GM18508 (cell line): ENCODE results near the gene DCAF16.

Experiments used
- ATAC-seq: cut with Tn5 transposase; IDR thresholded peaks from one replicate; pipeline ENCODE4 v1.9.1; 2021; ENCODE audit warnings: moderate number of reproducible peaks; ENCODE audit not compliant: insufficient read depth, unreplicated experiment

The DCAF16 gene

DNA sequence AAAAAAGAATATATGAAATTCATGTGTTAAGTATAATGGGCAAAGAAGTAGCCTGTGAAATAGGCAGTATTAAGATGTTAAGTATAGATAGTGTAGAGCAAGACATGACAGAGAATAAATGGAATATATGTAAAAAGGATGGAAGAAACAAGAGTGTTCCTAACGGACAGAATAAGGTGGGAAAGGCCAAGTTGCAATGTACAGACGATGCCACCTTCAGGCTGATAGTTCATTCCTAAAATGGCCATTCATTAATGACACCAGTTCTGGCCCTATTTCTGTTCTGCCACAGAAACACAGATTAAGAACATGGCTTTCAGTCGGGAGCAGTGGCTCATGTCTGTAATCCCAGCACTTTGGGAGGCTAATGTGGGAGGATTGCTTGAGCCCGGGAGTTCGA, 24.7 kb downstream of the DCAF16 start:
- ATAC-seq, result no peak

DNA sequence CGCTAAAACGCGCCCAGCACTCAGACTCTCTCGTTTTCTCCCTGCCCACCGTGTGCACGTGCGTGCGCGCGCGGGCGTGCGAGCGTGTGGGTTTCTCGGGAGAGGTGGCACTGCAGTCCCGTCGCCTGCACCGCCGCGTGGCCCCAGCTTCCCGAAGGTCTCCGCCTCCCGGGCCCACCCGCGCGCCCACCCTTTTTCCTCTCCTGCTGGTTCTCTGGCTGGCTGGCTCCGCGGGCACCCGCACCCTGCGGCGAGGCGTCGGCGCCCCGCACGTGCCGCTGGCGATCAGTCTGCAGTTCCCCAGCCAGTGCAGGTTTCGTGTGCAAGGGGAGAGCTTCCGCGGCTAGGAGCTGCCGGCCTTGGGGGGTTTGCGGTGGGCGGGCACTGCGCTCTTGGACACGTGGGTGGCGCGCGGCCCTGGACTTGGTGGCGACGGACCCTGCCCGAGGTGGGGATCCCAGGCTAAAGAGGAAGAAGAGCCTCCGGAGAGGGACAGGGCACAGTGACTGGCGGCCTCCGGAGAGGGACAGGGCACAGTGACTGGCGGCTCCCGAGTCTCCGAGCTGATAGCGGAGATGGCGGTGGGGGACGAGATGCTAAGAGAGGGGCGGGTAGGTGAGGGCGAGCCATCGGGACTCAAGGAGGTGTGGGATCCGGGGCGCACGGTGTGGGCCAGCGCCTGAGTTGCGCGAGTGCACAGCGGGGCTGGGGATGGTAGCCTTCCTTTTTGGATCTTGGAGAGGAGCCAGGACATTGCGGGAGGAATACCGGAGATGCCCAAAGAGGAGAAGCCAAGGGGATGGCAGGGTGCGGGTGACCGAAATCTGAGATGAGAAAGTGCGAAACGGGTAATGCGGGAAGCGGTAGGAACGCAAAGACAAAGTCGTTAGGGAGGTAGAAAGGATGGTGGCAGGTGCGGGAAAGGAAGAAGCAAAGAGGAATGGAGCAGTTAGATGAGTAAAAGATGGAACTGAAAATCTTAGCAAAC, 29.0 kb downstream of the DCAF16 start, which contains the start of gene FAM184B:
TSS of gene FAM184B (minus strand) at position 322 of the 988 bp plus-strand sequence. CDS start 322 bp downstream, outside the sequence.
- ATAC-seq, result no peak

DNA sequence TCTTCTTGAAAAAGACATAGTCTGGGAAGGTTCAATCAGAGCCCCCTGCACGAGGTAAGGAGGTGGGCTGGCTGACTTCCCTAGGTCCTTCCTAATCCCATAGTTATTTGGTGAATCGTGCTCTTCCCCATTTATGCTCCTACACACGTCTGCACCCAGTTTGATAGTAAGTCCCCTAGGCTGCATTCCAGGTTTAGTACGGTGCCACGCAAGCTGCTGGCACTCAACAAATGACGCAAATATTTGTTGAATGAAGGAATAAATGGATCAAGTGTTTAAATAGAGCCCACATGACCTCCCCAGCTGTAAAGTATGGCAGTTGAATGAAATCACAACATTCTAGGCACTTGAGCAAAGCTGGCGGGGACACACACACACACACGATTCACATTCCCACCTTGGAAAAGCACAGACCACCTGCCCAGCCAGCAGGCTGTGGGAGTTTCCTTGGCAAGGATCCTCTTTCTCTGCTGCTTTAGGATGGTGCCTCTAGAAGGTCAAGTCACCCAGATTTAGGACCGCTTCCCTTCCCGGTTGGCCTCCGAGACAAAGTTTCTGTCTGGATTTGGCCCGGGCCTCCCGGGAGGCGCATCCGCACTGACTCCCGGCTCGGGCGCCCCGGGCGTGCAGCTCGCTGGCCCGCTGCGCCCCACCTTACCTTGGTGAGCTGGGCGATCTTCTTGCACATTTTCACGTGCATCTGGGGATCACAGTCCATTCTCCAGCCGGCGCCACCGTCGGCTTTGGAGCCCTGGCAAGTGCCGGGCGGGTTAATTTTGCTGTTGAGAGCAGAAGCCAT, 29.9 kb downstream of the DCAF16 start:
- no peak for ATAC-seq

DNA sequence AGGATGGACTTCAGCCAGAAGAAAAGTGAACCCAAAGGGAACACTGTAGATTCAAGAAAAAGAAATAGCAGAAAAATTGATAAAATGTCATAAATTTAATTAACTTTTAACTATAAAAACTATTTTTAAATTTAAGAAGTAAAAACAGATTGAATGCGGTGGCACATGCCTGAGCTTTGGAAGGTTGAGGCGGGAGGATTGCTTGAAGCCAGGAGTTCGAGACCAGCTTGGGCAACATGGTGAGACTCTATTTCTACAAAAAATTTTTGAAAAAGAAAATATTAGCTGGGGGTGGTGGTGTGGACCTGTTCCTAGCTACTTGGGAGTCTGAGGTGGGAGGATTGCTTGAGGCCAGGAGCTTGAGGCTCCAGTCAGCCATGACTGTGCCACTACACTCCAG, 32.1 kb downstream of the DCAF16 start:
- ATAC-seq, result no peak

DNA sequence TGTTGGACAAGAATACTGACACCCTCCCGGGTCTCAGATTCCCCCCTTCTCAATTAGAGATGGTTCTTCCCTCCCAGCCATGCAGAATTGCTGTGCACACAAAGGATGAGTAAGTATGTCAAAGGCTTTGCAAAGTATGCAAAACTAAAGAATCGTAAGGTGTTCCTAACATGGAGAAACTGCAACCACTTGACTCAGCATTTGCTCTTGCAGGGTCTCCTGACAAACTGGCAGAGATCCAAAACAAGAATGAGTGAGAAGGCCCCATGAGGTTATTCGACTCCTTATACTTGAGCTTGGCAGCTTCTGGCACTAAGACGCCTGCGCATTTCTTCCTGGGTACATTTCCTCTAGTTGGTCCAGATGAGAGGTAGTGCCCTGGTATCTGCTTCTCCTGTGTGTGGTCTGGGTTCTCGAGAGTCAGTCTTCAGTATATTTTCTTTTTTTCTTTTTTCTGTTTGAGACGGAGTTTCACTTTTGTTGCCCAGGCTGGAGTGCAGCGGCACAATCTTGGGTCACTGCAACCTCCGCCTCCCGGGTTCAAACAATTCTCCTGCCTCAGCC, 37.3 kb downstream of the DCAF16 start:
- ATAC-seq, result no peak

DNA sequence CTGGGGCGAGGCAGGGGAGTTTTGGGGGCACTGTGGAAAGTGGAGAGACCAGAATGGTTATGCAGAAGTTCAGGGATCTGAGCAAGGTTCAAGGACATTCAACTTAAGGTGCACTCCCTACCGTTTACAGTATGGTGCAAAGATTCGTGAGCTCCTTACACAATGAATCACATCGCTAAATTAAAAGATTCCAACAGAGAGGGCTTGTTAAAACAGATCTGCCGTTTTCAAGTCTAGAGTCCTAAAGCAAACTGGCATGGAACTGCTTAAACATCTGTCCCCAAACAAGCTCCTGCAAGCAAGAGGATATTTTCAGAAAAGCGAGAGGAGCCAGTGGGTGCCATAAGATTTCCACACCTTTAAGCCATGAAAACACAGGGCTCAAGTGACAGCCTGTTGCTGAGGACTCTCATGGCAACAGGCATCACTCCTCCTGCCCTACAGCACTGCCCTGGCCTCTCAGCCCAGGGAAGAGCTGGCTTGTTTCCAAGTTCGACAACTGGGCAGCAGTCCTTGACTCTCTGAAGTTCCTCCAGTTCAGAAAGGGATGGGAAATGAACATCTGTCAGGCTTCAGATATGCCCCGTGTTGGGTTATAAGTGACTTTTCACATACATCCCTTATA, 39.2 kb downstream of the DCAF16 start:
- no peak for ATAC-seq

DNA sequence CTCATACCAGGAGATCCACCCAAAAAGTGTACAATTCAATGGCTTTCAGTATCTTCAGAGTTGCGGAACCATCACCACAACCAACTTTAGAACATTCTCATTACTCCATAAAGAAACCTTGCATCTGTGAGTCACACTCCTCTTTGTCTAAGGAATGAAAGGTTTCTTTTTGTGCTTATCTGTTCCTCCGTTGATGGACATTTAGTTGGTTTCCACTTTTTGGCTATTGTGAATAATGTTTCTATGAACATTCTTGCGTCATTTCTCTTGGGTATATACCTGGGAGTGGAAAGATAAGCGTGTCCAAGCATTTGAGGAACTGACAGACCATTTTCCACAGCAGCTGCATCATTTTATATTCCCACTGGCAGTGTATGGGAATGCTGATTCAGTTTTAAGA, 39.7 kb downstream of the DCAF16 start:
- ATAC-seq, result no peak

DNA sequence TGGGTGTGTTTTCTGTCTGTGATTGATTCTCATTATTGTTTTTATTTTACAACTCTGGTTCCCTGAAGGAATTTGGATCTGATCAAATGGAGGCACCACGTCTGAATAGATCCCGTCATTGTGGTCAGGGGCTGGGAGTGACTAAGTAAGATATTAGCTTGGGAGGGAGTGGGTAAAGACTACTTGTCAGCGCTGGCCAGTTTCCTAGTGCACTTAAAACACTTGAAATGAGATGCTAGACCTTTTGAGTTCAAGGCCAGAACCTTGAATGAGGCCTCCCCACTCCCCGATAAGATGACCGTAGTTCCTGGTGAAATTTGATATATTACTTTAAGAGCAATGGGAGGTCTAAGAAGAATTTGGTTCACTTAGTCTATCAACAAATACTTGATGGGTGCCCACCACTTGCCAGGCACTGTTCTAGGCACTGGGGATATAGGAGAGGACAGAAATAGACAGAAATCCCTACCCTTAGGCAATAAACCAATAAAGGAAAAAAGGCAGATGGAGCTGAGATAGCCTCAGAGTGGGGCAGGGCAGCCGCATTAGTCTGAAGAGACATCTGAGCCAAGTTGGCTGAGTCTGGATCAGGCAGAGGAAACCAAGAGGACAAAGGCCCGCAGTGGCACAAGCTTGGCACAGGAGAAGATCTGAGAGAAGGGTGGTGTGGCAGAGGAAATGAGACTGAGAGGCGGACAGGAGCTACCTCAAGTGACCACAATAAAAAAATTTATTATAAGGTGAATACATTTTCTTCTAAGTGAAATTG, 41.0 kb downstream of the DCAF16 start:
- no peak for ATAC-seq

DNA sequence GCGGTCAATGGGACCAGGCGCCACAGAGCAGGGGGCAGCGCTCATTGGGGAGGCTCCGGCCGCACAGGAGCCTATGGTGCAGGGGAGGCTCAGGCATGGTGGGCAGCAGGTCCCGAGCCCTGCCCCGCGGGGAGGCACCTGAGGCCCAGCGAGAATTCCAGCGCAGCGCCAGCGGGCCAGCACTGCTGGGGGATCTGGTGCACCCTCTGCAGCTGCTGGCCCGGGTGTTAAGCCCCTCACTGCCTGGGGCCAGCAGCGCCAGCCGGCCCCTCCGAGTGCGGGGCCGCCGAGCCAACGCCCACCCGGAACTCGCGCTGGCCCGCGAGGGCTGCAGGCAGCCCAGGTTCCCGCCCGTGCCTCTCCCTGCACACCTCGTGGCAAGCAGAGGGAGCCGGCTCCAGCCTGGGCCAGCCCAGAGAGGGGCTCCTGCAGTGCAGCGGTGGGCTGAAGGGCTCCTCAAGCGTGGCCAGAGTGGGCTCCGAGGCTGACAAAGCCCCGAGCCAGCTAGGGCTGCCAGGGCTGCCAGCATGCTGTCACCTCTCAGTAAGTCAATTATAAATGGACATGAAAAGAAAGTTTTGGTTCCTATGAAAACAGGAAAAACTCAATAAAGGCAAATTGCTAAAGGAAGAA, 43.6 kb downstream of the DCAF16 start:
- no peak for ATAC-seq

DNA sequence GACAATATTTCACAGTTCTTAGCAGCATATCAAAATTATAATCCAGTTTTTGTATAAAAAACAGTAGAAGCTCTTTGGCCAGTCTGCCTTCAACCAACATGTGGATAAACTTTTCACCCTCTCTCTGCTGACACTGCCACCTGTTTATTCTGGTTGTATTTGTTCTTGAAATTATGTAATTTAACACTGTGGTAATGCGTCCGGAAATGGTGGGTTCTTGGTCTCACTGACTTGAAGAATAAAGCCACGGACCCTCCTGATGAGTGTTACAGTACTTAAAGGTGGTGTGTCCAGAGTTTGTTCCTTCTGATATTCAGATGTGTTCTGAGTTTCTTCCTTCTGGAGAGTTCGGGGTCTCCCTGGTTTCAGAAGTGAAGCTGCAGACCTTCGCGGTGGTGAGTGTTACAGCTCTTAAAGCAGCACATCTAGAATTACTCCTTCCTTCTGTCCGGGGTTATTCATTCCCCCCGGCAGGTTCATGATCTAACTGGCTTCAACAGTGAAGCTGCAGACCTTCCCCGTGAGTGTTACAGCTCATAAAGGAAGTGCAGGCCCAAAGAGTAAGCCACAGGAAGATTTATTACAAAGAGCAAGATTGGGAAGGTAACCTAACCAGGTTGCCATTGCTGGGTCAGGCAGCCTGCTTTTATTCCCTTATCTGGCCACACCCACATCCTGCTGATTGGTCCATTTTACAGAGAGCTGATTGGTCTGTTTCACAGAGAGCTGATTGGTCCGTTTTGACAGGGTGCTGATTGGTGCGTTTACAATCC, 44.9 kb downstream of the DCAF16 start:
- no peak for ATAC-seq

DNA sequence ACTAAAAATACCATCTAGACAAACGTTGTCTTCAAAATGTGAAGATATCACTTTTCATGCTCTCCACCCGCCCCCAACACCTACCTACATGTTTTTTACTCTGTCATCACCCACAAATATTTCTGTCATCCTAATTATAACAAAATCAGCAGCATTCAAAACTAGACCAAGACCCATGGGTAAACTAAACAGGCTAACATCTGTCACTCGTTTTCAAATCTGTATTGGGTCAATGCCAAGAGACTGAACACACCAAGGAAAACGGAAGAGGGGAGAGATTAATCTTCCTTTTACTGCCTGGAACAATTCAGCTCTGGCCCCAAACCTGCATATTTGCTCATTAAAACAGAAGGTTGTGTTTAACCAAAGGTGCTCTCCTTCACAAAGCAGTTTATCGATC, 46.6 kb downstream of the DCAF16 start:
- ATAC-seq, result no peak

DNA sequence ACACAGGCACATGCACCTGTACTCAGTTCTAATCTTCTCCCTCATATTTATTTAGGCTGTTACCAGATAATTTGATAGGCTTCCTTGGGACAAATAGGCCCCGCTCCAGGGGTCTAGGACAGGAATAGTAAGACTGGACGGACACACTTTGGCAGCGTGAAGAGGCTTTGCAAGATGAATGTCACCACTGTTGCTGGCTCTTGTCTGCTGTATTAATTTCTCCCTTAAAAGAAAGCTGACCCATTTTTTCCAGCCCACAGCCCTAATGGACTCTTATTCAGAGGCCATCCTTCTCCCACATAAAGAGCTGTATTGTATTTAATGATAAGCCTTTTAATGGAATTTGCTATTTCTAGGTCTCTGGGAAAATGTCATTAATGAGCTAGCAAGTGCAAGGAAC, 47.1 kb downstream of the DCAF16 start:
- no peak for ATAC-seq

DNA sequence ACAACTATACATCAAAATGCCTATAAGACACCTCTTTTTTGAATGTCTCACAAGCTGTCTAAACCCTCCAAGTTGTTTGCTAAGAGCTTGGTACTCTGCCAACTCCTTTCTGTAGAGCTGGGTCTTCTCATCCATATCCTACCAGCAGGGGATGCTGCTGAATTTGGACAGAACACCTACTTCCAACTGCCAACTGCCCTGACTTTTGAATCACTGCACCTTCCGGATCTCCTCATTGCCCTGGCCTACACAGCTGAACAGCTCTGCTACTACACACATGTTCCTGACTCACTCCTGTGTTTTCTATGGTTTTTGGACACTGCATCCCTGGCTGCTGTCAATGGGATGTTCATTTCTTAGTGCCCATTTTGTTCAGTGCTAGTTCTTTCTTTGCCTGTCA, 47.8 kb downstream of the DCAF16 start:
- ATAC-seq, result no peak

DNA sequence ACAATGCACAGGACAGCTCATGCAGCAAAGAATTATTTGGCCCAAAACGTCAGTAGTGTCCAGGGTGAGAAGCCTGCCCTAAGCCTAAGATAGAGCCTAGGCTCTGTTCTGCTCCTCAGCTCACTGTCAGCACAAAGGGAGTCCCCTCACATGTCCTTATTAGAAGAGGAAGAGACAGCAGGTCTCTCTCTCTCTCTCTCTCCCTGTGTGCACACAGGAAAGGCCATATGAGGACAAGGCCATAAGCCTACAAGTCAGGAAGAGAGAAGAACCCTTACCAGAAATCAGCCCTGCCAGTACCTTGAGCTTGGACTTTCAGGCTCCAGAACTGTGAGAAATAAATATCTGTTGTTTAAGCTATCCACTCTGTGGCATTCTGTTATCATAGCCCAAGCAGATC, 49.5 kb downstream of the DCAF16 start:
- no peak for ATAC-seq

DNA sequence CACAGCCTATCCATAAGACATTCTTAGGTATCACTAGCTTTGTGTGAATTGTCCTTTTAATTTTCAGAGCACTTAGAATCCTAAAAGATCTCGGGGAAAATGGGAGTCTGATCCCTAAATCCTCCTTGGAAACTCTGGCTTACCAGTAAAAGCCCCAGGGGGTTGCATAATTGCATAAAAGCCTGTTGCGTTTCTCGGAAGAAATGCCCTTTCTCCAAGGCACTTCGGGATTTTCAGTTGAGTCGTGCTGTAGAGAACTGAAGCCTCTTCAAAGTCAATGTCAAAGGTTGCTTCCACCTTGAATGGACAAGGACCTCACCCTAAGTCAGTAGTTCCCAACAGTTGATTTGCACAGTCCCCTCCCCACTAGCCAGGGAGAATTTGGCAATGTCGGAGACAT, 49.9 kb downstream of the DCAF16 start:
- ATAC-seq, result no peak

DNA sequence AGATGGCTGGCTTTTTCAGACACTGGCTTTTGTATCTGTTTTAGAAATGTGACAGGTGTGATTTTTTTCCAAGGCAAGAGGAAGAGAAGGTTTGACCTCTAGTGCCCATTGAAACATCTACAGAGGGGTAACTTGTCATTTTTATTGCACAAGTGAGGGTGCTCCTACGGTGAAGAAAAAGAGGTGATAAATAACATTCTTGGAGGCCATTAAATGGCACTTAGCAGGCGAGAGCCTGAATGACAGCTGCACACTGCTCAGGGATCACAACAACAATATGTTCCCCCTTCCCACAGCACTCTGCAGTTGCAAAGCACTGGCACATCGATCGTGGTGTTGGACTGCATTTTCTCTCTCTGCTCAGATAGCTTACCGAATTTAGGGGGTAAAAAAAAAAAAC, 52.1 kb downstream of the DCAF16 start:
- ATAC-seq, result no peak

DNA sequence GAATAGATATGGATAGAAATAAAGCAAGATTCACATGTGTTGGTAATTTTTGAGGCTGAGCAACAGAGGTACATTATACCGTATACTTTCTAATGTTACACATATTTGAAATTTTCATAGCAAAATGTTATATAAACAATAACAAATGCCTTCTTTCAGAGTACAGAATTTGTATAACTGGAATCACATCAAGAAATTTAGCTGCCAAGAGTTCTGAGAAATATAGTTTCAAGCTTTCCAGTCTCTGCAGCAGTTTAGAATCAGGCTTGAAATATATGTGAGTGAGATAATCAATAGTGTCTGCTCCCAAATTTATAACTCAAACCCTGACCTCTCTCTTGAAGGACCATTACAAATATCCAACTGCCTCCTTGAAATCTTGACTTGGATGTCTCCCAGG, 52.9 kb downstream of the DCAF16 start:
- ATAC-seq, result no peak

DNA sequence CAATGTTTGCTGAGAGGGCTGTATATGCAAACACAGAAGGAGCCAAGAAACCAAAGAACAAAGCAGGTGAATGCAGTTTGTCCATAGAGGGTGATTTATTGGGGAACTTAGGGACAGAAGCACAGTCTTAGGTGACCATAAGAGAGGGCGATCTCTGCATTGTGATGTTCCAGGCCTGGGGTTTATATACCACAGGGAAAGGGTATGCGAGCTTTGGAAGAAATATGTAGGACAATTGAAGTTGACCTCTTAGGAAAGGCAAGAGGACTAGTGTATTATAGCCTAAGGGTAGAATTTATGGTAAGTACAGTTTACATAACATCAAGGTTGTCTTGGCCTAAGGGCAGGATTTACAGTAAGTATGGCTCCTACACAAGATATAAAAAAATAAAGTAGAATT, 56.9 kb downstream of the DCAF16 start:
- ATAC-seq, result no peak
